ENCODE results near the gene TMEM69. TPM values are rescaled to one million over a fixed set of nuclear protein-coding genes. Genes with fewer than 3 reads are reported as not detected.
"Not testable (repeated sequence)": the region's sequence is repeated elsewhere in the genome, so short reads cannot be mapped to it uniquely, and the experiment has no call there.

Gene TMEM69
- total RNA-seq, 4 donors from 2014 or later, result 10.2 to 28.6 (median 15.4) TPM

GRCh38 chr1:45669379-45669778 is 18.6 kb upstream of the TMEM69 start:
- no peaks in the 10 kb centered on the region for H3K9me3 ChIP-seq
- WGBS, 2 donors, result 23 to 28% methylated on average over 1 of the region's 1 CpG
- H3K27me3 ChIP-seq, result no peaks in the 10 kb centered on the region
- H3K27ac ChIP-seq, result no peak overlapping the region
- H3K36me3 ChIP-seq, result no peaks in the 10 kb centered on the region
- peaks cover 0 to 62% (median 5%) of the 10 kb centered on the region in 4 donors for H3K4me1 ChIP-seq
- DNase-seq (ENCODE audit: low spot score in 2 of 2), result no peak
- TF ChIP-seq CTCF (IDR thresholded peaks at IDR 0.05) (no peak), POLR2A (IDR thresholded peaks at IDR 0.05) (no peak), EP300 (IDR thresholded peaks at IDR 0.05) (no peak)
- no peak overlapping the region for H3K4me3 ChIP-seq

- Histone ChIP-seq H3K27ac (no peak overlapping the region), H3K36me3 (no peaks in the 10 kb centered on the region), H3K9me3 (no peaks in the 10 kb centered on the region), H3K4me1 (peaks cover 0 to 68% (median 5%) of the 10 kb centered on the region in 4 donors), H3K4me3 (no peak overlapping the region), H3K27me3 (no peaks in the 10 kb centered on the region)
- 76 to 85% methylated on average over 6 of the region's 6 CpGs for WGBS, 2 donors
- no peak for TF ChIP-seq POLR2A (IDR thresholded peaks at IDR 0.05)
- TF ChIP-seq EP300 (IDR thresholded peaks at IDR 0.05), result no peak
- no peak for TF ChIP-seq CTCF (IDR thresholded peaks at IDR 0.05)
- DNase-seq (ENCODE audit: low spot score in 2 of 2), result no peak
These were observed 17.9 kb upstream of the TMEM69 start for GRCh38 chr1:45669859-45670655.

- no peak for TF ChIP-seq POLR2A (IDR thresholded peaks at IDR 0.05)
- TF ChIP-seq CTCF (IDR thresholded peaks at IDR 0.05), result no peak
- no peak for TF ChIP-seq EP300 (IDR thresholded peaks at IDR 0.05)
- DNase-seq (ENCODE audit: low spot score in 2 of 2), result no peak
- no peaks in the 10 kb centered on the region for H3K9me3 ChIP-seq
- H3K4me1 ChIP-seq, result peaks cover 0 to 87% (median 16%) of the 10 kb centered on the region in 4 donors
- no peak overlapping the region for H3K4me3 ChIP-seq
- H3K27me3 ChIP-seq, result no peaks in the 10 kb centered on the region
- H3K27ac ChIP-seq, result no peak overlapping the region
- 94 to 97% methylated on average over 4 of the region's 4 CpGs for WGBS, 2 donors
- no peaks in the 10 kb centered on the region for H3K36me3 ChIP-seq
These were observed 14.0 kb upstream of the TMEM69 start for GRCh38 chr1:45673956-45674355.

GRCh38 chr1:45674478-45674877 is 13.5 kb upstream of the TMEM69 start:
- H3K27ac ChIP-seq, result no peak overlapping the region

GRCh38 chr1:45676553-45676952 is 11.4 kb upstream of the TMEM69 start:
- not testable (repeated sequence) for DNase-seq (ENCODE audit: low spot score in 2 of 2); H3K9me3 ChIP-seq; H3K27me3 ChIP-seq; H3K27ac ChIP-seq; H3K4me3 ChIP-seq; H3K36me3 ChIP-seq
- H3K4me1 ChIP-seq, result peaks cover 4 to 94% (median 31%) of the 10 kb centered on the region in 4 donors
- WGBS, 2 donors, result 90 to 93% methylated on average over 7 of the region's 7 CpGs

More at GRCh38 chr1:45674478-45674877, 13.5 kb upstream of the TMEM69 start:
- H3K27me3 ChIP-seq, result no peaks in the 10 kb centered on the region
- WGBS, 2 donors, result 88 to 93% methylated on average over 5 of the region's 5 CpGs
- H3K36me3 ChIP-seq, result no peaks in the 10 kb centered on the region
- DNase-seq (ENCODE audit: low spot score in 2 of 2), result no peak
- H3K9me3 ChIP-seq, result no peaks in the 10 kb centered on the region
- H3K4me1 ChIP-seq, result peaks cover 0 to 87% (median 19%) of the 10 kb centered on the region in 4 donors
- TF ChIP-seq CTCF (IDR thresholded peaks at IDR 0.05), result no peak
- TF ChIP-seq POLR2A (IDR thresholded peaks at IDR 0.05), result no peak
- no peak for TF ChIP-seq EP300 (IDR thresholded peaks at IDR 0.05)
- no peak overlapping the region for H3K4me3 ChIP-seq

Measured in tibial nerve (tissue), 4 donors.